DMS 273 (cell line): ENCODE measurements around the gene CUBN.

Source experiments
- DNase-seq: peaks from one replicate; lab custom pipeline; 2025; ENCODE audit not compliant: unreplicated experiment; lab: John Stamatoyannopoulos, UW

Gene CUBN

GRCh38 chr10:17073725-17074540 lies 55.7 kb downstream of the CUBN start:
- no peak for DNase-seq

DNA sequence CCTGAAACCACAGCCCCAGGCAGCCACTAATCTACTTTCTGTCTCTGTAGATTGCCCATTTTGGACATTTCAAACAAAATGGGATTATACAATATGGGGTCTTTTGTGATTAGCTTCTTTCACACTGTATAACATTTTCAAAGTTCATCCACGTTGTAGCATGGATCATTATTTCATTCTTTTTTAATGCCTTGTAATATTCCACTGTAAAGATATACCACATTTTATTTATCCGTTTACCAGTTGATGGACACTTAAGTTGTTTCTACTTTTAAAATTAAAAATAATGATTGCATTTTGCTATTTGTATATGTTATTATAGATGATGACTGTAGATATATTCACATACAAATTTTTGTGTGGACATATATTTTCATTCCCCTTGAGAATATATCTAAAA lies 60.7 kb downstream of the CUBN start:
- DNase-seq = no peak

DNA sequence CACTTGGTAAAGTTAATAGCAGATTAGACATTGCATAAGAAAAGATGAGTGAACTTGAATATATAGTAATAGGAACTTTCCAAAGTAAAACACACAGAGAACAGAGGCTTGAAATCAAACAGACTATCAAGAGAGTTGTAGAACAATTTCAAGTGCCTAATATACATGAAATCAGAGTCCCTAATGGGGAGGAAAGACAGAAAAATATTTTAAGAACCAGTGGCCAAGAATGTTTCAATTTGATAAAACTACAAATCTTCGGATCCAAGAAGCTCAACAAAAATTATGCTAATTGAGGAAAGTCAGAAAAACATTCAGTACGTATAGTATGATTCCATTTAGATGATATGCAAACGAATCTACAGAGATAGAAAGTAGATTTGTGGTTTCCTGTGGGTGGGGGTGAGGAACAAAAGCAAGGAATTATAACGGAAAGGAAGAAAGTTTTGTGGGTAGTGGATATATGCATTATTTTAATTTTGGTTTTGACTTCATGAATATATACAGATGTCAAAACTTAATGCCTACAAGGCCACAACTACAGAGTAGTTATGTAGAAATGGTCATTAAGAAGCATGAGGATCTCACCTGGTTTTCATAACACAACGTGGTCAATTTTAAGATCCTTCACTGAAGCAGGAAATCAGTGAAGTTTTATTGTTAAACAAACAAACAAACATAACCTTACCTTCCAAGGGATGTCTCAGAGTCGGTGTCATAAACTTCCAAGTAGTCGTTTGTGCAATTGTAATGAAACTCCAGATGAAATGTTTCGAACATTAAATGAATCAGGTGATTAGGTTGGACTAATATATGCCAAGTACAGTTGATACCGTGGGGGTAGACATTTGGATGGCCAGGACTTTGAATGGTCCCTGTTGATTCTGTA lies 62.0 kb downstream of the CUBN start:
- no peak for DNase-seq

DNA sequence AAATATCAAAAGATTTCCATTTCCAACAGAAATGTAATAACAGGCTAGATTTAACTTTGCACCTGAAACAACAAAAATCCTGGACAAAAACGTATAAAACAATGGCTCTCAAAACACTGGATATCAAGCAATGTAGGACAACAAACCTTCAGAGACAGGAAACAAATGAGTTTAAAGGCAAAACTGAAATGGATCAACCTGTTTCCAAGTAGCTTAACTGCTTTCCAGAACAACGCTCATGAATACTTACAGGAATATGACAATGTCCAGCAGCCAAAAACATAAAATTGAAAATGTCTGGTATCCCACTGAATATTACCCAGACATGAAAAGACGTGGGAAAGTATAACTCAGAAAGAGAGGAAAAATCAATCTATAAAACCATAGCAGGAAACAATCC lies 62.8 kb downstream of the CUBN start:
- DNase-seq = no peak

- no peak for DNase-seq
These were observed 63.6 kb downstream of the CUBN start for GRCh38 chr10:17066000-17066399.

- no peak for DNase-seq
These were observed 64.3 kb downstream of the CUBN start for GRCh38 chr10:17065273-17065672.

- no peak for DNase-seq
These were observed 65.2 kb downstream of the CUBN start for GRCh38 chr10:17064435-17064834.

DNA sequence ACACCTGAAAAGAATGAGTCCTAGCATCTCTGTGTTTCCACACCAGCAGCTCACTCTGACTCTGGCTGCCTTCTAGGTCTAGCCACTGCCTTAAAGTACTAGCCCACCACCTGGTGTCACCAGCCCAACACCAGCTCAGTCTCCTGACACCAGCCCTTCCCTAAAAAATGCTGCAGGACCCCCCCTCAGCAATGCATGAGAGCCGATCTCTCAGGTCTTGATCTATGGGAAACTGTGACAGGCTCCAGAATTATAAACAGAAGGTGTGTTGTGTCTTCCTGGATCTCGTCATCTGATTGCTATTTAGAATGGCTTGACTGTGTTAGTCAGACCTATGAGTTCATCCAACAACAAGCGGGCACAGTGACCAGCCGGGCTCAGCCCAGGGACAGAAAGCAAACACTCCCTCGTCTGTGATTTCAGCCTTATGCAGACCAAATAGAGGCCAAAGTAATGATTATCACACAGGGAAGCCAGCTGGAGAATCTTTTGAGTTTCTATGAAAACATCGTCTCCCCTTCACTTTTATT lies 66.6 kb downstream of the CUBN start:
- no peak for DNase-seq

GRCh38 chr10:17062493-17062892 lies 67.1 kb downstream of the CUBN start:
- DNase-seq = no peak

GRCh38 chr10:17062009-17062408 lies 67.6 kb downstream of the CUBN start:
- DNase-seq = no peak

DNA sequence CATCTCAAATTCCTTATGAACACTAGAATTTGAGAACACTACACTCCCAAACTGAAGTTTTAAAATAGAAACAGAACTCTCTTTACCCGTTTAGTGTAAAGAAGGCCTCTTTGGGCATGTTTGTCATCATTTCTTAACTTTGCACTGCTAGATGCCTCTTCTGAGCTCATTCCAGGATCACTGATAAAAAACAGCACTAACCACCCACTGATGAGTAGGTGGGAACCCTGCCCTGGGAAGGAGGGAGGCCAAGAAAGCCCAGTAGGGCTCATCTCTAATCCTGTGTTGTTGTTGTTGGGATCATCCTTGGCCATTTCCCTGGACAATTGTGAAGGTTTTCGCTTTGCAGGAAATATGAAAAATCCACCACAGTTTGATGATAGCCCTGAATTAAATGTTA lies 68.2 kb downstream of the CUBN start:
- no peak for DNase-seq

DNA sequence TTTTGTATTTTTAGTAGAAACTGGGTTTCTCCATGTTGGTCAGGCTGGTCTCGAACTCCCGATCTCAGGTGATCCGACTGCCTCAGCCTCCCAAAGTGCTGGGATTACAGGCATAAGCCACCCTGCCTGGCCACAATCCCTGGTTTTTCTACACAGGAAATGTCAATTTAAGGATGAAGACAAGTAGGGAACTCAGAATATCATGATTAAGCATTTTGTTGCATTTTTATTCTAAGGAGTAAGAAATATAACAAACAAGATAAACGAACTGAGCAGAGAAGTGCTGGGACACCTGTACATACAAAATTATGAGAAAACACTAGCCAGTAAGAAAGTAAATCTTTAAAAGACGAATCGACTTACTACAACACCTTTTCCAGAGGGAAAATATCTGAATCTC lies 69.3 kb downstream of the CUBN start:
- DNase-seq = no peak

DNA sequence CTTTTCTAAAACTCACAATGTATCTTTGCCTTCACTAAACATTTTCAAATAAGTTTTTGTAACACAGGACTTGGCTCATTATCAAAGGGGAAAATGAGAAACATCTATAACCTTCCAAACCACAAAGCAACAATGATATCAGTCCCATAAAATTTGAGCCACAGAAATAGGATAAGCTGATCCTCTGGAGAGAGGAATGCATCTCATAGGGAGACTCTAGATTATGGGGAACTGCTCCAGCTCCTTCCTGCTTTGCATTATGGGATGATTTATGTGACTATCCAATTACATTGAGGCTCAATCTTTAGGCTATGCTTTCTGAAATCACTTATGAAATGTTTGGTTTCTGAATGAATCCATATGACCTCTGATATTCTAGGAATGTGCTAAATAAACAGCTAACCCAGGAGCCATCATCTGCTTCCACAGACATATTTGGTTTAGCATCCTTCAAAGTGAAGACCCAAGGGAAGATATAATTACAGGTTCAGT lies 70.4 kb downstream of the CUBN start:
- no peak for DNase-seq

GRCh38 chr10:17058093-17058492 lies 71.5 kb downstream of the CUBN start:
- no peak for DNase-seq

DNA sequence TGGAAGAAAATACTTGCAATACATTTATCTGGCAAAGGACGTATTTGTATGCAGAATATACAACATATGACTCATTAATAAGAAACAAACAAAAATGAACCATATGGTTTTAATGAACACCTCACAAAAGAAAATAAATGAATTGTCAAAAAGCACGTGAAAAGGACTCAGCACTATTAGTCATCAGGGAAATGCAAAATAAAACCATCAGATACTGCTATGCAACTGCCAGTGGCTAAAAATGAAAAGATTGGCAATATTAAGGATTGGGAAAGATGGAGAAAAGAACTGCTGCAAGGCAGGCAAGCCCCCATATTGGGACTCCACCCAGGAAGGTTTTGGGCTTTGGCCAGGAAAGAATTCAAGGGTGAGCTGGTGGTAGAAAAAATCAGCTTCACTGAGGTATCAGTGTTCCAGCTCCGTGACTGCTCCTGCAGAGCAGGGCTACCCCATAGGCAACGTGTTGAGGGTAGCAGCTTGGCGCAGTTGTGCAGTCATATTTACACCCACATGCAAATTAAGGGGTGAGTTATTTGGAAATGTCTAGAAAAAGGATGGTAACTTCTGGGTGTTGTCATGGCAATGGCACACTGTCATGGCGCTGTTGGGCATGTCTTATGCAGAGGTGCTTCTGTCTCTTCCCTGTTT lies 72.7 kb downstream of the CUBN start:
- DNase-seq = no peak

- DNase-seq = no peak
These were observed 76.1 kb downstream of the CUBN start for GRCh38 chr10:17053513-17053912.

DNA sequence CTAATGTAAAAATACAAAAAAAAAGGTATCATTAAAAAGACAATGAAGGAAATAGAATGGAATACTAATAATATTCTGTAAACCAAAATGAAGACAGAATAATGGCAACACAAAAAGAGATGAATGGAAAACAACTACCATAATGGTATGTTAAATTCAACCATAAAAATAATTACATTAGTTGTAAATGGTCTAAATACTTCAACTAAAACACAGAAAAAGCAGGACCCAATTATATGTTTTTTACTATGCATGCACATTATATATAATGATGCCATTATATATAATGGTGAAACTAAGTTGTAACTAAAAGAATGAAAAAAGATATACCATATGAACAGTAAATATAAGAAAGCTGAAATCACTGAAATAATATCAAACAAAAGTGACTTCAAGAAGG lies 76.5 kb downstream of the CUBN start:
- no peak for DNase-seq

GRCh38 chr10:17051851-17052250 lies 77.8 kb downstream of the CUBN start:
- DNase-seq = no peak

- DNase-seq = no peak
These were observed 80.4 kb downstream of the CUBN start for GRCh38 chr10:17049195-17049594.

- no peak for DNase-seq
These were observed 81.7 kb downstream of the CUBN start for GRCh38 chr10:17047908-17048307.

DNA sequence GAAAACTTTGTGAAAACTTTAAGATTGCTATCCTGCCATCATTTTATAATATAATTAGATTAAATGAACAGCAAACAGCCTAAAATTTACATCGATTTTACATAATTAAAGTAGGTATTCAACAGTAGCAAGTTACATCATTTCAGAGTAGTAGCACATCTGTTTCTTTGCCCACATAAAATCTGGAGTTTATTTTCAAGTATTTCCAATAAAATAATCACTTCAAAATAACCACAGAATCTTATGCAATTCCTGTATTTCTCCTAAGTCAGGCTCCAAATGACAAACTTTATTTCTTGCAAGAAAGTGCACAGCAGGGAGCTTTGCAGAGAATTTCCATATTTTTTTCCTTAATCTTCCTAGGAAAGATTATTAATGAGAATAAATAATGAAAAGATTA lies 82.6 kb downstream of the CUBN start:
- DNase-seq = no peak
